HepG2 (cell line): ENCODE data around the gene CTIF.

Source experiments
- EP300 ChIP-seq, 3 experiments: sonication (generic) in 1 of 3; formaldehyde crosslinking in 1 of 3; IDR thresholded peaks; 2 replicates each; pipeline versions ENCODE4 v1.5.1 to v1.6.1; 2011 to 2020; ENCODE audit warnings: low read depth in 2 of 3, low read length in 2 of 3, borderline replicate concordance in 1 of 3, improper control_type of control experiment in 1 of 3, mild to moderate bottlenecking in 1 of 3, missing genetic modification reagents in 1 of 3, moderate library complexity in 1 of 3
- NFKB2 ChIP-seq: sonication (generic); formaldehyde crosslinking; IDR thresholded peaks from 2 replicates; pipeline ENCODE4 v1.4.0; 2020; ENCODE audit warnings: missing genetic modification reagents, borderline replicate concordance
- RAD51 ChIP-seq: fragments of 450-650 bp; IDR thresholded peaks from 2 replicates; pipeline ENCODE4 v1.6.1; 2016; ENCODE audit warnings: borderline replicate concordance

DNA sequence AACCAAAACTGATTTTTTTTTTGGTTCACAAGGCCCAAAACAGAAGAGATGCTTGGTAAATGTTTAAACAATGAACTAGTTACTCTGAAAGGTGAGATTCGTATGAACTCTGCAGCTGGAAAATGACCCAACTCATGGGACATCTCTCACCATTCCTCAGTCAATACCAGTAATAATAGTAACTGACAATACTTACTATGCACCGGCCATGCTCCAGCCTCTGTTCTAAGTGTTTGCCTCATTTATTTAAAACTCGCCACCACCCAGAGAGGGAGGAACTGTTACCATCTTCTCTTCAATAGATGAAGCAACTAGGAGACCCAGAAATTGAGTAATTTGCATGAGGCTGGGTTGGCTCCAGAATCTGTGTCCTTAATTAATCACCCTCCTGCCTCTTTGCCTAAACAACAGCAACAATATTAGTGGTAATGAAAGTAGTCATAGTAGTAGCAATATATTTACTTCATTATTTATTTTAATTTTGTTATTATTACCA, 130.4 kb downstream of the CTIF start:
- no peak for TF ChIP-seq NFKB2
- no peak for TF ChIP-seq RAD51
- TF ChIP-seq EP300 (IDR thresholded peaks at IDR 0.05; ENCODE audit: low read depth in 2 of 2, low read length in 2 of 2) = no peak
- TF ChIP-seq EP300 (CRISPR knock-in tag; IDR thresholded peaks at IDR 0.05; ENCODE audit: borderline replicate concordance) = no peak
